Mucosa of descending colon (tissue), 3 donors: ENCODE data around the gene FBXL3. TPM values are rescaled to one million over a fixed set of nuclear protein-coding genes. Genes with fewer than 3 reads are reported as not detected.
"Not testable (repeated sequence)": the region's sequence is repeated elsewhere in the genome, so short reads cannot be mapped to it uniquely, and the experiment has no call there.

Source experiments
- ATAC-seq: fragments of 200-7000 bp; cut with Tn5 transposase; one replicate; pipeline ENCODE4 v1.9.1; 2020; ENCODE audit warnings: mild to moderate bottlenecking, moderate library complexity
- DNase-seq, 3 donors: peaks; one replicate each; pipeline ENCODE4 v3.0.0-alpha.2; 2020
- H3K36me3 ChIP-seq: fragments of 200-600 bp; one replicate; pipeline ENCODE4 v1.8.0; 2021; ENCODE audit warnings: low read depth, mild to moderate bottlenecking
- H3K4me1 ChIP-seq: fragments of 200-600 bp; one replicate; pipeline ENCODE4 v1.8.0; 2021; ENCODE audit warnings: low read depth, mild to moderate bottlenecking
- H3K4me3 ChIP-seq: fragments of 200-600 bp; one replicate; pipeline ENCODE4 v1.8.0; 2021; ENCODE audit warnings: mild to moderate bottlenecking
- H3K9me3 ChIP-seq: fragments of 200-600 bp; one replicate; pipeline ENCODE4 v1.8.0; 2021; ENCODE audit warnings: mild to moderate bottlenecking
- CTCF ChIP-seq: fragments of 200-600 bp; IDR thresholded peaks from one replicate; pipeline ENCODE4 v1.8.0; 2022; ENCODE audit warnings: antibody characterized with exemption, mild to moderate bottlenecking
- intact Hi-C, 2 donors: fragments of 100-400 bp; cut with DNase I in 1 of 2; cut with micrococcal nuclease in 1 of 2; formaldehyde crosslinking; loops; one replicate each; pipeline versions ENCODE4 v1.11.0 to v1.11.1; 2022; cut with DNase I, micrococcal nuclease
- total RNA-seq, 3 donors: library from RNA; stranded (reverse); fragmentation: NEBNext Ultra II Directional in 2 of 3; extraction: Animal tissue kit (Norgen Biotek cat#: 25700) in 2 of 3; gene quantifications; one replicate each; pipeline versions ENCODE4 v1.2.1 to v1.2.4, GENCODE V29; 2021 to 2023
- donor health status: DM: no; HTN: no; CAD: no; lungs with moderate emphysema.
- donor health status: DM: no; HTN: no; CAD: no.
- donor health status: DM: no; HTN: yes; CAD: no.

The FBXL3 gene
- total RNA-seq, 3 donors from 2014 or later: 40.5 to 57.1 (median 56.0) TPM

GRCh38 chr13:76968041-76968440, 58.9 kb downstream of the FBXL3 start:
- DNase-seq: no peak
- Histone ChIP-seq H3K36me3 (no peaks in the 10 kb centered on the region), H3K9me3 (no peaks in the 10 kb centered on the region), H3K4me1 (no peaks in the 10 kb centered on the region), H3K4me3 (no peak overlapping the region)
- intact Hi-C loops: no loop called here
- no peak for TF ChIP-seq CTCF
- no peak for ATAC-seq

- Histone ChIP-seq H3K4me1 (no peaks in the 10 kb centered on the region), H3K36me3 (no peaks in the 10 kb centered on the region), H3K4me3 (no peak overlapping the region), H3K9me3 (no peaks in the 10 kb centered on the region)
- no peak for TF ChIP-seq CTCF
- DNase-seq (no peak), ATAC-seq (no peak)
- intact Hi-C loops: no loop called here
These were observed 59.9 kb downstream of the FBXL3 start for GRCh38 chr13:76967031-76967430.

- H3K9me3 ChIP-seq: no peaks in the 10 kb centered on the region
- intact Hi-C loops: no loop called here
- ATAC-seq (no peak), DNase-seq (peak in 1 of 3 donors; percentile 26)
- H3K4me3 ChIP-seq: no peak overlapping the region
- no peak for TF ChIP-seq CTCF
- no peaks in the 10 kb centered on the region for H3K4me1 ChIP-seq
- no peaks in the 10 kb centered on the region for H3K36me3 ChIP-seq
These were observed 61.1 kb downstream of the FBXL3 start for GRCh38 chr13:76965759-76966421.

- intact Hi-C loops: not testable (repeated sequence)
These were observed 67.2 kb downstream of the FBXL3 start for GRCh38 chr13:76959734-76960133.

DNA sequence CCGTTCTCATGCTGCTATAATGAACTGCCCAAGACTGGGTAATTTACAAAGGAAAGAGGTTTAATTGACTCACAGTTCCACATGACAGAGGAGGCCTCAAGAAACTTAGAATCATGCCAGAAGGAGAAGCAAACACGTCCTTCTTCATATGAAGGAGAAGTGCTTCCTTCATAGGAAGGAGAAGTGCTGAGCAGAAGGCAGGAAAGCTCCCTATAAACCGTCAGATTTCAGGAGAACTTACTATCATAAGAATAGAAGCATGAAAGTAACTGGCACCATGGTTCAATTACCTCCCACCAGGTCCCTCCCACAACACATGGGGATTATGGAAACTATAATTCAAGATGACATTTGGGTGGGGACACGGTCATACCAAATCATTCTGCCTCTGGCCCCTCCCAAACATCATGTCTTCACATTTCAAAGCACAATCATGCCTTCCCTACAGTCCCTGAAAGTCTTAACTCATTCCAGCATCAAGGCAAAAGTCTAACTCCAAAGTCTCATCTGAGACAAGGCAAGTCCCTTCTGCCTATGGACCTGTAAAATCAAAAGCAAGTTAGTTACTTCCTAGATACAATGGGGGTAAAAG, 68.0 kb downstream of the FBXL3 start:
- Histone ChIP-seq H3K9me3 (peaks cover 17% of the 10 kb centered on the region), H3K36me3 (no peaks in the 10 kb centered on the region), H3K4me3 (no peak overlapping the region), H3K4me1 (no peaks in the 10 kb centered on the region)
- intact Hi-C loops: no loop called here
- ATAC-seq (no peak), DNase-seq (no peak)
- TF ChIP-seq CTCF: no peak

More at GRCh38 chr13:76959734-76960133, 67.2 kb downstream of the FBXL3 start:
- not testable (repeated sequence) for ATAC-seq, H3K36me3 ChIP-seq, H3K4me3 ChIP-seq, DNase-seq, H3K4me1 ChIP-seq
- peaks cover 17% of the 10 kb centered on the region for H3K9me3 ChIP-seq

GRCh38 chr13:76955661-76956060, 71.3 kb downstream of the FBXL3 start:
- no peak for DNase-seq
- ATAC-seq: no peak
- peaks cover 16% of the 10 kb centered on the region for H3K9me3 ChIP-seq
- H3K36me3 ChIP-seq: no peaks in the 10 kb centered on the region
- no peaks in the 10 kb centered on the region for H3K4me1 ChIP-seq
- H3K4me3 ChIP-seq: no peak overlapping the region
- intact Hi-C loops: no loop called here
- no peak for TF ChIP-seq CTCF

Other genes starting within 250 kb of the FBXL3 start
- gene KCTD12, start 140.8 kb downstream of the FBXL3 start, total RNA-seq: 10 to 100 TPM; 26.2 to 62.4 (median 62.0) TPM
- gene ACOD1, start 78.6 kb downstream of the FBXL3 start, total RNA-seq: not detected
- 10 to 100 TPM; 25.5 to 33.5 (median 26.3) TPM for gene CLN5, start 35.1 kb downstream of the FBXL3 start, total RNA-seq